ENCODE measurements around the gene PIBF1. TPM values are rescaled to one million over a fixed set of nuclear protein-coding genes. Genes with fewer than 3 reads are reported as not detected.

The PIBF1 gene
- total and polyA plus RNA-seq, 4 donors: 3.1 to 18.3 (median 6.5) TPM

GRCh38 chr13:72953391-72953965 is 171.5 kb downstream of the PIBF1 start:
- H3K4me1 ChIP-seq (ENCODE audit: control insufficient read depth in 4 of 4, insufficient read depth in 4 of 4, low read length in 3 of 4): no peaks in the 10 kb centered on the region
- no peak for TF ChIP-seq TAF1 (conservative IDR thresholded peaks at IDR 0.05)
- TF ChIP-seq EGR1 (IDR thresholded peaks at IDR 0.05; ENCODE audit: low read depth in 2 of 2): no peak
- no peak for TF ChIP-seq RAD21 (IDR thresholded peaks at IDR 0.05)
- TF ChIP-seq ZBTB33 (IDR thresholded peaks at IDR 0.05): no peak
- TF ChIP-seq FOXA2 (IDR thresholded peaks at IDR 0.05): no peak
- TF ChIP-seq GABPA (IDR thresholded peaks at IDR 0.05 in 1 of 2, conservative IDR thresholded peaks at IDR 0.05 in 1 of 2): no peak
- TF ChIP-seq HNF4G (IDR thresholded peaks at IDR 0.05): no peak
- TF ChIP-seq YY1 (IDR thresholded peaks at IDR 0.05): no peak
- TF ChIP-seq, protein P1, sequence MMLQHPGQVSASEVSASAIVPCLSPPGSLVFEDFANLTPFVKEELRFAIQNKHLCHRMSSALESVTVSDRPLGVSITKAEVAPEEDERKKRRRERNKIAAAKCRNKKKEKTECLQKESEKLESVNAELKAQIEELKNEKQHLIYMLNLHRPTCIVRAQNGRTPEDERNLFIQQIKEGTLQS (IDR thresholded peaks at IDR 0.05): no peak
- no peak for TF ChIP-seq RXRA (IDR thresholded peaks at IDR 0.05)
- TF ChIP-seq HNF4A (conservative IDR thresholded peaks at IDR 0.05): no peak
- H3K27me3 ChIP-seq (ENCODE audit: control insufficient read depth in 4 of 4, insufficient read depth in 4 of 4, low read length in 3 of 4): no peaks in the 10 kb centered on the region
- H3K9ac ChIP-seq (ENCODE audit: low read depth in 1 of 2, low read length in 2 of 2): no peak overlapping the region
- peaks cover 0 to 8% (median 2%) of the 10 kb centered on the region in 4 donors for H3K36me3 ChIP-seq (ENCODE audit: control insufficient read depth in 4 of 4, insufficient read depth in 3 of 4, low read depth in 1 of 4, low read length in 3 of 4)
- WGBS: 86% methylated on average over 6 of the region's 6 CpGs
- no peak for DNase-seq (ENCODE audit: low spot score)
- H3K4me3 ChIP-seq (ENCODE audit: low read depth in 1 of 3, low read length in 3 of 3): no peak overlapping the region
- H3K9me3 ChIP-seq (ENCODE audit: control insufficient read depth in 4 of 4, low read length in 3 of 4): no peaks in the 10 kb centered on the region
- no peak overlapping the region for H3K27ac ChIP-seq (ENCODE audit: low read depth in 1 of 2, low read length in 2 of 2)

DNA sequence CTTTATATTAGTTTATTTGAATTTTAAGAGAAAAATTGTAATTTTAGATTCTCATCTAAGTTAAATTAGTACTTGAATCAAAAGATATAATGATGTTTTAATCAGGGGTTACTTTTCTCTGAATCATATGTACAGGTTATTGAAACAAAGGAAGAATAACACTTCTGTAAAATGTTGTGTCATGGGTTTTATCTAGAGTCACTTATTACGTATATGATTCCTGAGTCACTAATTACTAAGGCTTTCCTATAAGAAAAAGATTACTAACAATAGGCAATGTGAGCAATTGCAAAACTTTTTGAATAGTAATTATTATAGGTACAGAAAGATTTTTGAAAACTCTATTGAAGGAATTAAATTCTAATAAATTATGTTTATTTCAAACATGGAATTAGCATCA is 177.7 kb downstream of the PIBF1 start:
- Histone ChIP-seq H3K9me3 (ENCODE audit: control insufficient read depth in 4 of 4, low read length in 3 of 4) (no peaks in the 10 kb centered on the region), H3K4me3 (ENCODE audit: low read depth in 1 of 3, low read length in 3 of 3) (no peak overlapping the region), H3K36me3 (ENCODE audit: control insufficient read depth in 4 of 4, insufficient read depth in 3 of 4, low read depth in 1 of 4, low read length in 3 of 4) (peaks cover 0 to 6% (median 0%) of the 10 kb centered on the region in 4 donors), H3K27ac (ENCODE audit: low read depth in 1 of 2, low read length in 2 of 2) (no peak overlapping the region), H3K9ac (ENCODE audit: low read depth in 1 of 2, low read length in 2 of 2) (no peak overlapping the region), H3K4me1 (ENCODE audit: control insufficient read depth in 4 of 4, insufficient read depth in 4 of 4, low read length in 3 of 4) (no peaks in the 10 kb centered on the region), H3K27me3 (ENCODE audit: control insufficient read depth in 4 of 4, insufficient read depth in 4 of 4, low read length in 3 of 4) (no peaks in the 10 kb centered on the region)
- 91% methylated on average over 1 of the region's 1 CpG for WGBS
- no peak for TF ChIP-seq NR2F2 (IDR thresholded peaks at IDR 0.05)
- TF ChIP-seq FOXA2 (IDR thresholded peaks at IDR 0.05): no peak
- TF ChIP-seq JUND (IDR thresholded peaks at IDR 0.05): no peak
- no peak for TF ChIP-seq HNF4A (conservative IDR thresholded peaks at IDR 0.05)
- TF ChIP-seq RXRA (IDR thresholded peaks at IDR 0.05): no peak
- TF ChIP-seq, protein P2, sequence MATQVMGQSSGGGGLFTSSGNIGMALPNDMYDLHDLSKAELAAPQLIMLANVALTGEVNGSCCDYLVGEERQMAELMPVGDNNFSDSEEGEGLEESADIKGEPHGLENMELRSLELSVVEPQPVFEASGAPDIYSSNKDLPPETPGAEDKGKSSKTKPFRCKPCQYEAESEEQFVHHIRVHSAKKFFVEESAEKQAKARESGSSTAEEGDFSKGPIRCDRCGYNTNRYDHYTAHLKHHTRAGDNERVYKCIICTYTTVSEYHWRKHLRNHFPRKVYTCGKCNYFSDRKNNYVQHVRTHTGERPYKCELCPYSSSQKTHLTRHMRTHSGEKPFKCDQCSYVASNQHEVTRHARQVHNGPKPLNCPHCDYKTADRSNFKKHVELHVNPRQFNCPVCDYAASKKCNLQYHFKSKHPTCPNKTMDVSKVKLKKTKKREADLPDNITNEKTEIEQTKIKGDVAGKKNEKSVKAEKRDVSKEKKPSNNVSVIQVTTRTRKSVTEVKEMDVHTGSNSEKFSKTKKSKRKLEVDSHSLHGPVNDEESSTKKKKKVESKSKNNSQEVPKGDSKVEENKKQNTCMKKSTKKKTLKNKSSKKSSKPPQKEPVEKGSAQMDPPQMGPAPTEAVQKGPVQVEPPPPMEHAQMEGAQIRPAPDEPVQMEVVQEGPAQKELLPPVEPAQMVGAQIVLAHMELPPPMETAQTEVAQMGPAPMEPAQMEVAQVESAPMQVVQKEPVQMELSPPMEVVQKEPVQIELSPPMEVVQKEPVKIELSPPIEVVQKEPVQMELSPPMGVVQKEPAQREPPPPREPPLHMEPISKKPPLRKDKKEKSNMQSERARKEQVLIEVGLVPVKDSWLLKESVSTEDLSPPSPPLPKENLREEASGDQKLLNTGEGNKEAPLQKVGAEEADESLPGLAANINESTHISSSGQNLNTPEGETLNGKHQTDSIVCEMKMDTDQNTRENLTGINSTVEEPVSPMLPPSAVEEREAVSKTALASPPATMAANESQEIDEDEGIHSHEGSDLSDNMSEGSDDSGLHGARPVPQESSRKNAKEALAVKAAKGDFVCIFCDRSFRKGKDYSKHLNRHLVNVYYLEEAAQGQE (IDR thresholded peaks at IDR 0.05): no peak
- TF ChIP-seq FOXA1 (IDR thresholded peaks at IDR 0.05): no peak
- no peak for DNase-seq (ENCODE audit: low spot score)
